Activated CD8-positive, alpha-beta T cell treated with anti-CD3 and anti-CD28 coated beads for 36 hours (primary cell): Measurements from ENCODE around the gene IFNK. TPM values are rescaled to one million over a fixed set of nuclear protein-coding genes. Genes with fewer than 3 reads are reported as not detected.

ENCODE experiments used
- ATAC-seq: fragments of 200-7000 bp; cut with Tn5 transposase; one replicate; pipeline ENCODE4 v1.10.0; 2021; ENCODE audit warnings: mild to moderate bottlenecking, moderate library complexity
- CTCF ChIA-PET: fragments of 350-600 bp; sonication (Branson Sonifier 250); formaldehyde crosslinking; loops from one replicate; lab custom pipeline; 2021; ENCODE audit warnings: antibody characterized with exemption; lab: Charles Lee
- POLR2A ChIA-PET: fragments of 350-600 bp; sonication (Branson Sonifier 250); formaldehyde crosslinking; loops from one replicate; lab custom pipeline; 2021; ENCODE audit warnings: antibody characterized with exemption; lab: Charles Lee
- DNase-seq: peaks from one replicate; pipeline ENCODE4 v3.0.0-alpha.2; 2020
- H3K27ac Mint-ChIP-seq: one replicate; pipeline ENCODE4 v1.8.0; 2021; ENCODE audit warnings: mild to moderate bottlenecking, mixed read lengths
- H3K27me3 Mint-ChIP-seq: one replicate; pipeline ENCODE4 v1.8.0; 2021; ENCODE audit warnings: mixed read lengths
- H3K36me3 Mint-ChIP-seq: one replicate; pipeline ENCODE4 v1.8.0; 2021; ENCODE audit warnings: low read depth, mixed read lengths
- H3K4me1 Mint-ChIP-seq: one replicate; pipeline ENCODE4 v1.8.0; 2021; ENCODE audit warnings: low read depth, mixed read lengths
- H3K4me3 Mint-ChIP-seq: one replicate; pipeline ENCODE4 v1.8.0; 2021; ENCODE audit warnings: mild to moderate bottlenecking, moderate library complexity, mixed read lengths
- H3K9me3 Mint-ChIP-seq: one replicate; pipeline ENCODE4 v1.8.0; 2021; ENCODE audit warnings: mixed read lengths
- CTCF ChIP-seq: fragments of 200-600 bp; IDR thresholded peaks from one replicate; pipeline ENCODE4 v1.8.0; 2022; ENCODE audit warnings: antibody characterized with exemption, mild to moderate bottlenecking
- intact Hi-C: fragments of 100-400 bp; cut with micrococcal nuclease; formaldehyde crosslinking; loops from one replicate; pipeline ENCODE4 v1.10.0; 2022
- total RNA-seq, 2 experiments: library from RNA; stranded (reverse); gene quantifications; one replicate each; pipeline ENCODE4 v1.2.3, GENCODE V29; 2021

IFNK gene
- total RNA-seq, 2 experiments from 2014 or later: not detected

DNA sequence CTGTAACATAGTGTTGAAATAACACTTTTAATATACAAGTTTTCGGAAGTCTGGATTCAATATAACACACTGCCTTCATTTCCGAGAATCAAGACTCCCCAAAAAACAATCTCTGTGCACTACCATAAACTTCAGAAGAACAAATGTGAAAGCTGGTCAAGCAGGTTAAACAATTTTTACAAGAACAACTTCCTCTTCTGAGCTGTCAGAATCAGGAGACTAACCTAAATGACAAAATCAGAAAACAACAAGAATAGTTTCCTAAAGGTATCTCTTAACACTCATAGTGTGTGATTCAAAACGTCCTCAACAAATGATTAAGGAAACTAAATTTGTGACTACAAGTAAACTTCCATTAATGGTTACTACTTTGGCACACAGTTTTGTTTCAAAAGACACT, 37.6 kb downstream of the IFNK start:
- H3K9me3 Mint-ChIP-seq: no peaks in the 10 kb centered on the region
- H3K27ac Mint-ChIP-seq: no peak overlapping the region
- ChIA-PET POLR2A (no interaction called here), CTCF (interaction anchor here (1.0 to 4.0 kb wide), 4 partner anchors 10 to 208 kb away, joined by 4 to 18 read pairs (median 7); partner anchors contain the start of gene MOB3B)
- H3K36me3 Mint-ChIP-seq: peaks cover 22% of the 10 kb centered on the region
- H3K4me1 Mint-ChIP-seq: peaks cover 21% of the 10 kb centered on the region
- H3K27me3 Mint-ChIP-seq: no peaks in the 10 kb centered on the region
- peak; percentile 10 for ATAC-seq
- no peak for TF ChIP-seq CTCF
- intact Hi-C loops: no loop called here
- no peak for DNase-seq
- no peak overlapping the region for H3K4me3 Mint-ChIP-seq

GRCh38 chr9:27563738-27564430, 39.8 kb downstream of the IFNK start:
- Mint-ChIP-seq H3K36me3 (peaks cover 27% of the 10 kb centered on the region), H3K27ac (no peak overlapping the region), H3K9me3 (no peaks in the 10 kb centered on the region), H3K4me3 (no peak overlapping the region), H3K27me3 (no peaks in the 10 kb centered on the region), H3K4me1 (peaks cover 25% of the 10 kb centered on the region)
- ChIA-PET CTCF (interaction anchor here (2.6 kb wide), 1 partner anchor 16 kb away, joined by 10 read pairs; no protein-coding TSS in a partner anchor), POLR2A (interaction anchor here (1.6 kb wide), 1 partner anchor 9 kb away, joined by 8 read pairs; the partner anchor contains the start of gene C9orf72)
- intact Hi-C loops: no loop called here
- no peak for ATAC-seq
- DNase-seq: no peak
- no peak for TF ChIP-seq CTCF

DNA sequence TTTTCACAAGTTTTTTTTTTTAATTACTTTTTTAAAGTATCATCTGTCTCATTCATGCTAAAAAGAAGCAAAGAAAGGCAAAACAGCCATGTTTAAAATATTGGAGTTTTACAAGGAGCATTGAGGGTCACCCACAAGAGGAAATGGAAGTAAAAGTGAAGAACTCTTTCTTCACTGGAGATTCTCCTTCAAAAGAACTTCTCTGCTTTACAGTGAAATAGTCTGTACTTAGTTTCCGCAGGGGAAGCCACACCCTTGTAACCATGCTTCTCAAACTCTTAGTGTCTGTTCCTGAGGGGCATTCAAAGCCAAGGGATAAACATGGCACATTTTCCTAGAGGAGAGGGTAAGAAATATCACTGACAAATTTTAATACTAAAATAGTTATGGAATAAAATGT, 40.6 kb downstream of the IFNK start:
- ATAC-seq: no peak
- H3K4me3 Mint-ChIP-seq: no peak overlapping the region
- POLR2A ChIA-PET: no interaction called here

GRCh38 chr9:27565696-27566095, 41.6 kb downstream of the IFNK start:
- no peaks in the 10 kb centered on the region for H3K27me3 Mint-ChIP-seq
- ATAC-seq (no peak), DNase-seq (no peak)
- ChIA-PET POLR2A (no interaction called here), CTCF (interaction anchor here (1.1 kb wide), 1 partner anchor 233 kb away, joined by 4 read pairs; no protein-coding TSS in a partner anchor)
- no peak overlapping the region for H3K27ac Mint-ChIP-seq
- no peak for TF ChIP-seq CTCF
- H3K4me1 Mint-ChIP-seq: peaks cover 26% of the 10 kb centered on the region
- H3K9me3 Mint-ChIP-seq: no peaks in the 10 kb centered on the region
- peaks cover 25% of the 10 kb centered on the region for H3K36me3 Mint-ChIP-seq
- intact Hi-C loops: no loop called here
- H3K4me3 Mint-ChIP-seq: no peak overlapping the region

More for the DNA sequence above, 40.6 kb downstream of the IFNK start:
- H3K9me3 Mint-ChIP-seq: no peaks in the 10 kb centered on the region
- peaks cover 25% of the 10 kb centered on the region for H3K36me3 Mint-ChIP-seq
- no peaks in the 10 kb centered on the region for H3K27me3 Mint-ChIP-seq
- CTCF ChIA-PET: no interaction called here
- no peak for DNase-seq
- peaks cover 25% of the 10 kb centered on the region for H3K4me1 Mint-ChIP-seq
- TF ChIP-seq CTCF: no peak
- intact Hi-C loops: no loop called here
- H3K27ac Mint-ChIP-seq: peak overlapping the region; percentile 43

DNA sequence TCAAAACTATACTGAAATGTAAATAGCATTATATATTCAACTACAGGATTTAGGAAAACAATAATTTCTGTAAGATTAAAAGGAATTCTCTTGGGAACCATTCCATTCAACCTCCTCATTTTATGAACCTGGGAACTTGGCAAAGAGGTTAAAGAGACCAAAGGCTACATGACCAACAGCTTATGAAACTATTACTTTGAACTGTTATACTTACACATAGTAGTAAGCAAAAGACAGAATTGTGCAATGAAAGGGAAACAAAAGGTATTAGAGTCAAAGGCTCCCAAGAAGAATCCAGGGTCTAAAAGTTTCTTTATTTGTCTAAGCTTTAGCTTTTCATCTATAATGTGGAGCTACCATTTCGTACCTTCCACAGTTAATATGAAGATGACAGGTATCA, 42.0 kb downstream of the IFNK start:
- ATAC-seq (no peak), DNase-seq (no peak)
- no peaks in the 10 kb centered on the region for H3K27me3 Mint-ChIP-seq
- intact Hi-C loops: no loop called here
- POLR2A ChIA-PET: no interaction called here
- H3K27ac Mint-ChIP-seq: no peak overlapping the region
- TF ChIP-seq CTCF: no peak
- H3K9me3 Mint-ChIP-seq: no peaks in the 10 kb centered on the region
- CTCF ChIA-PET: interaction anchor here (1.1 kb wide), 1 partner anchor 233 kb away, joined by 4 read pairs; no protein-coding TSS in a partner anchor
- H3K4me1 Mint-ChIP-seq: peaks cover 30% of the 10 kb centered on the region
- H3K4me3 Mint-ChIP-seq: no peak overlapping the region
- H3K36me3 Mint-ChIP-seq: peaks cover 22% of the 10 kb centered on the region
